HepG2 (cell line): ENCODE data around the gene PRDX2. TPM values are rescaled to one million over a fixed set of nuclear protein-coding genes. Genes with fewer than 3 reads are reported as not detected.

ENCODE experiments used
- CEBPB ChIP-seq: IDR thresholded peaks from 2 replicates; pipeline ENCODE4 v1.6.1; 2011; ENCODE audit warnings: low read depth, low read length, improper control_type of control experiment, borderline replicate concordance
- CHD2 ChIP-seq: IDR thresholded peaks from 2 replicates; pipeline ENCODE4 v1.6.1; 2011; ENCODE audit warnings: low read depth, low read length, improper control_type of control experiment
- HIVEP1 ChIP-seq: sonication (generic); formaldehyde crosslinking; IDR thresholded peaks from 2 replicates; pipeline ENCODE4 v1.4.0; 2020; ENCODE audit warnings: mild to moderate bottlenecking, missing genetic modification reagents
- HNF1A ChIP-seq, 2 experiments: sonication (generic) in 1 of 2; formaldehyde crosslinking in 1 of 2; IDR thresholded peaks; 2 replicates each; pipeline versions ENCODE4 v1.4.0 to v1.6.1; 2016 to 2020; ENCODE audit warnings: borderline replicate concordance in 1 of 2, low read depth in 1 of 2, mild to moderate bottlenecking in 1 of 2, missing genetic modification reagents in 1 of 2
- IRX3 ChIP-seq: sonication (generic); formaldehyde crosslinking; IDR thresholded peaks from 2 replicates; pipeline ENCODE4 v1.8.1; 2023; ENCODE audit warnings: mild to moderate bottlenecking, low read depth, missing genetic modification reagents, borderline replicate concordance
- JARID2 ChIP-seq: sonication (generic); formaldehyde crosslinking; IDR thresholded peaks from 2 replicates; pipeline ENCODE4 v1.8.1; 2023; ENCODE audit warnings: missing genetic modification reagents, inconsistent platforms; ENCODE audit not compliant: insufficient replicate concordance
- MBD4 ChIP-seq: IDR thresholded peaks from 2 replicates; pipeline ENCODE4 v1.6.1; 2012; ENCODE audit warnings: low read length, inconsistent platforms, borderline replicate concordance
- MED1 ChIP-seq: sonication (generic); formaldehyde crosslinking; IDR thresholded peaks from 2 replicates; pipeline ENCODE4 v1.4.0; 2020; ENCODE audit warnings: missing genetic modification reagents
- MEIS1 ChIP-seq: sonication (generic); formaldehyde crosslinking; IDR thresholded peaks from 2 replicates; pipeline ENCODE4 v1.9.0; 2021; ENCODE audit warnings: mild to moderate bottlenecking, missing genetic modification reagents, moderate library complexity, borderline replicate concordance
- MLLT10 ChIP-seq: sonication (generic); formaldehyde crosslinking; IDR thresholded peaks from 2 replicates; pipeline ENCODE4 v1.4.0; 2020; ENCODE audit warnings: missing genetic modification reagents
- NCOA2 ChIP-seq: sonication (generic); formaldehyde crosslinking; IDR thresholded peaks from 2 replicates; pipeline ENCODE4 v1.8.0; 2022; ENCODE audit warnings: inconsistent platforms
- NFYB ChIP-seq: sonication (generic); formaldehyde crosslinking; IDR thresholded peaks from 2 replicates; pipeline ENCODE4 v1.4.0; 2020; ENCODE audit warnings: missing genetic modification reagents
- TP53 ChIP-seq: sonication (generic); formaldehyde crosslinking; conservative IDR thresholded peaks from 2 replicates; pipeline ENCODE4 v1.4.0; 2020; ENCODE audit warnings: missing genetic modification reagents
- ZNF331 ChIP-seq: sonication (generic); formaldehyde crosslinking; IDR thresholded peaks from 2 replicates; pipeline ENCODE4 v1.4.0; 2020; ENCODE audit warnings: missing genetic modification reagents
- ZNF547 ChIP-seq: sonication (generic); formaldehyde crosslinking; IDR thresholded peaks from 2 replicates; pipeline ENCODE4 v1.5.1; 2020; ENCODE audit warnings: mild to moderate bottlenecking, missing genetic modification reagents
- polyA plus RNA-seq, 8 experiments: library from polyadenylated mRNA; depleted of rRNA in 3 of 8; stranded (reverse) in 7 of 8; unstranded in 1 of 8; fragments of >200 nt; fragmentation: Illumina TruSeq in 4 of 8; extraction: Trizol in 4 of 8; gene quantifications; 2 replicates each; pipeline versions ENCODE4 v1.2.1 to v1.2.3, GENCODE V29; 2011 to 2016; ENCODE audit warnings: low read depth in 4 of 8, missing spikeins in 1 of 8, mixed read lengths in 1 of 8; ENCODE audit not compliant: insufficient read depth in 1 of 8
- total RNA-seq, 5 experiments: library from RNA; depleted of rRNA; stranded (reverse); fragments of >200 nt; fragmentation: Illumina TruSeq; extraction: Trizol; gene quantifications; 2 replicates each; pipeline ENCODE4 v1.2.3, GENCODE V29; 2016; ENCODE audit warnings: low read depth in 1 of 5
- TF ChIP-seq, protein P1 (sequence below): IDR thresholded peaks from 2 replicates; pipeline ENCODE4 v1.6.1; 2016; ENCODE audit warnings: low read depth, control low read depth
- TF ChIP-seq, protein P2 (sequence below): sonication (generic); formaldehyde crosslinking; IDR thresholded peaks from 2 replicates; pipeline ENCODE4 v1.8.1; 2022; ENCODE audit warnings: mild to moderate bottlenecking, missing genetic modification reagents
- TF ChIP-seq, protein P3 (sequence below): sonication (generic); formaldehyde crosslinking; IDR thresholded peaks from 2 replicates; pipeline ENCODE4 v1.4.0; 2020; ENCODE audit warnings: missing genetic modification reagents
- TF ChIP-seq, protein P4 (sequence below): IDR thresholded peaks from 2 replicates; pipeline ENCODE4 v1.6.1; 2018; ENCODE audit warnings: missing genetic modification reagents, mild to moderate bottlenecking, missing compliant biosample characterization

PRDX2 gene
- total and polyA plus RNA-seq, 2 of the 13 experiments (the other 11 are each of a cell fraction or from before 2014, with no cell fraction given): 218 to 381 TPM

DNA sequence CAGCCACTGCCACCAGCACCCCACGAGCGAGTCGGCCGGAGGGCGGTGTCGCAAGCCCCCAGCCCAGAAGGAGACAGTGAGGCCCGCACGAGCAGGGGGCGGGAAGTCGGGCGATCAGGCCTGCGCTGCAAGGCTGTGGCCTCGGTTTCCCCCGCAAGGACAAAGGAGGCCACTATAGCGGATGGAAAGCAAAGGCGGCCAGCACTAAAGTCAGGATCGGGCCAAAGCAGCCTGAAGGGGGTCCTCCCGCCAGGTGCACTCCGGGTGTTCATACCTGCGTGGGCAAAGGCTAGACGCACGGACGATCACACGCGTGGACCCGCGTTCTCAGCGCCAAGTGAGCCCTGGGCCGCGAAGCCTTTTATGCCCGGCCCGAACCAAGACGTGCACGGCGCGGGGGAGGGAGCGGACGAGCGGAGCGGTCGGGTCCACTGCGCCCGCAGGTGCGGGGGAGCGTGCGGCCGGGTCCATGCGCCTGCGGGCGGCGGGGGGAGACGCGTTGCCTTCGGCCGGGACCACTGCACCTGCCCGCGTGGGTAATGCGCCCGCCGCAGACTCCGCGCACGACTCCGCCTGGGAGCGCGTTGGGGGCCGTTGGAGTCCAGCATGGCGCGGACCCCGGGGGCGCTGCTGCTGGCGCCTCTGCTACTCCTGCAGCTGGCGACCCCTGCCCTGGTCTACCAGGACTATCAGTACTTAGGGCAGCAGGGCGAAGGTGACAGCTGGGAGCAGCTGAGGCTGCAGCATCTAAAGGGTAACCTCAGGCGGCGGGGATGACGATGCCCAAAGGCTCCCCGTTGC is at the start of gene PRDX2, which contains the start of gene THSD8 (continued):
- TF ChIP-seq, protein P1, sequence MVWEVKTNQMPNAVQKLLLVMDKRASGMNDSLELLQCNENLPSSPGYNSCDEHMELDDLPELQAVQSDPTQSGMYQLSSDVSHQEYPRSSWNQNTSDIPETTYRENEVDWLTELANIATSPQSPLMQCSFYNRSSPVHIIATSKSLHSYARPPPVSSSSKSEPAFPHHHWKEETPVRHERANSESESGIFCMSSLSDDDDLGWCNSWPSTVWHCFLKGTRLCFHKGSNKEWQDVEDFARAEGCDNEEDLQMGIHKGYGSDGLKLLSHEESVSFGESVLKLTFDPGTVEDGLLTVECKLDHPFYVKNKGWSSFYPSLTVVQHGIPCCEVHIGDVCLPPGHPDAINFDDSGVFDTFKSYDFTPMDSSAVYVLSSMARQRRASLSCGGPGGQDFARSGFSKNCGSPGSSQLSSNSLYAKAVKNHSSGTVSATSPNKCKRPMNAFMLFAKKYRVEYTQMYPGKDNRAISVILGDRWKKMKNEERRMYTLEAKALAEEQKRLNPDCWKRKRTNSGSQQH: no peak
- no peak for TF ChIP-seq MBD4
- no peak for TF ChIP-seq TP53 (CRISPR knock-in tag)
- TF ChIP-seq, protein P2, sequence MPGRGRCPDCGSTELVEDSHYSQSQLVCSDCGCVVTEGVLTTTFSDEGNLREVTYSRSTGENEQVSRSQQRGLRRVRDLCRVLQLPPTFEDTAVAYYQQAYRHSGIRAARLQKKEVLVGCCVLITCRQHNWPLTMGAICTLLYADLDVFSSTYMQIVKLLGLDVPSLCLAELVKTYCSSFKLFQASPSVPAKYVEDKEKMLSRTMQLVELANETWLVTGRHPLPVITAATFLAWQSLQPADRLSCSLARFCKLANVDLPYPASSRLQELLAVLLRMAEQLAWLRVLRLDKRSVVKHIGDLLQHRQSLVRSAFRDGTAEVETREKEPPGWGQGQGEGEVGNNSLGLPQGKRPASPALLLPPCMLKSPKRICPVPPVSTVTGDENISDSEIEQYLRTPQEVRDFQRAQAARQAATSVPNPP (CRISPR knock-in tag): no peak
- TF ChIP-seq JARID2 (CRISPR knock-in tag): peak; percentile 52
- 0 out of 2 replicates have a peak, but pooled peaks have one; percentile 68 for TF ChIP-seq IRX3 (CRISPR knock-in tag)
- no peak; the same call in 1 of the 2 replicates for TF ChIP-seq NFYB (CRISPR knock-in tag)
- TF ChIP-seq ZNF547: peak; percentile 93
- TF ChIP-seq, protein P3, sequence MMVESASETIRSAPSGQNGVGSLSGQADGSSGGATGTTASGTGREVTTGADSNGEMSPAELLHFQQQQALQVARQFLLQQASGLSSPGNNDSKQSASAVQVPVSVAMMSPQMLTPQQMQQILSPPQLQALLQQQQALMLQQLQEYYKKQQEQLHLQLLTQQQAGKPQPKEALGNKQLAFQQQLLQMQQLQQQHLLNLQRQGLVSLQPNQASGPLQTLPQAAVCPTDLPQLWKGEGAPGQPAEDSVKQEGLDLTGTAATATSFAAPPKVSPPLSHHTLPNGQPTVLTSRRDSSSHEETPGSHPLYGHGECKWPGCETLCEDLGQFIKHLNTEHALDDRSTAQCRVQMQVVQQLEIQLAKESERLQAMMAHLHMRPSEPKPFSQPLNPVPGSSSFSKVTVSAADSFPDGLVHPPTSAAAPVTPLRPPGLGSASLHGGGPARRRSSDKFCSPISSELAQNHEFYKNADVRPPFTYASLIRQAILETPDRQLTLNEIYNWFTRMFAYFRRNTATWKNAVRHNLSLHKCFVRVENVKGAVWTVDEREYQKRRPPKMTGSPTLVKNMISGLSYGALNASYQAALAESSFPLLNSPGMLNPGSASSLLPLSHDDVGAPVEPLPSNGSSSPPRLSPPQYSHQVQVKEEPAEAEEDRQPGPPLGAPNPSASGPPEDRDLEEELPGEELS (CRISPR knock-in tag): peak; percentile 52
- peak; percentile 79 for TF ChIP-seq ZNF331 (CRISPR knock-in tag)
- TF ChIP-seq CEBPB: no peak
- TF ChIP-seq HIVEP1 (CRISPR knock-in tag): no peak; the same call in 1 of the 2 replicates
- TF ChIP-seq, protein P4, sequence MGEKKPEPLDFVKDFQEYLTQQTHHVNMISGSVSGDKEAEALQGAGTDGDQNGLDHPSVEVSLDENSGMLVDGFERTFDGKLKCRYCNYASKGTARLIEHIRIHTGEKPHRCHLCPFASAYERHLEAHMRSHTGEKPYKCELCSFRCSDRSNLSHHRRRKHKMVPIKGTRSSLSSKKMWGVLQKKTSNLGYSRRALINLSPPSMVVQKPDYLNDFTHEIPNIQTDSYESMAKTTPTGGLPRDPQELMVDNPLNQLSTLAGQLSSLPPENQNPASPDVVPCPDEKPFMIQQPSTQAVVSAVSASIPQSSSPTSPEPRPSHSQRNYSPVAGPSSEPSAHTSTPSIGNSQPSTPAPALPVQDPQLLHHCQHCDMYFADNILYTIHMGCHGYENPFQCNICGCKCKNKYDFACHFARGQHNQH (CRISPR knock-in tag): peak; percentile 81
- TF ChIP-seq MED1 (CRISPR knock-in tag): peak; percentile 73
- peak; percentile 64 for TF ChIP-seq MEIS1 (CRISPR knock-in tag)
- TF ChIP-seq MLLT10 (CRISPR knock-in tag): no peak
- TF ChIP-seq CHD2: no peak
- no peak; the same call in 1 of the 2 replicates for TF ChIP-seq NCOA2 (CRISPR knock-in tag)
- no peak for TF ChIP-seq HNF1A (IDR thresholded peaks at IDR 0.05; ENCODE audit: low read depth)
- TF ChIP-seq HNF1A (CRISPR knock-in tag; IDR thresholded peaks at IDR 0.05; ENCODE audit: borderline replicate concordance): 0 out of 2 replicates have a peak, but pooled peaks have one; percentile 56
